PC-9 (cell line): Measurements from ENCODE around the gene DECR2. TPM values are rescaled to one million over a fixed set of nuclear protein-coding genes. Genes with fewer than 3 reads are reported as not detected.
A peak's percentile ranks its signal among the peaks of the same experiment; 100 is the strongest.
"Not testable (repeated sequence)": the region's sequence is repeated elsewhere in the genome, so short reads cannot be mapped to it uniquely, and the experiment has no call there.

ENCODE experiments used
- BruUV-seq: library from RNA; stranded (reverse); fragments of 400-500 nt; replicated peaks from 2 replicates; lab custom pipeline; 2021; lab: Mats Ljungman, UMichigan
- CTCF ChIA-PET: fragments of 300-600 bp; sonication (Branson Sonifier 250); formaldehyde crosslinking; loops from one replicate; lab custom pipeline; 2022; ENCODE audit warnings: antibody characterized with exemption; lab: Charles Lee
- POLR2A ChIA-PET: fragments of 300-600 bp; sonication (Branson Sonifier 250); formaldehyde crosslinking; loops from one replicate; lab custom pipeline; 2022; ENCODE audit warnings: antibody characterized with exemption; ENCODE audit not compliant: unreplicated experiment; lab: Charles Lee
- DNase-seq, 2 experiments: peaks; one replicate each; pipeline versions ENCODE4 v3.0.0 to v3.0.0-alpha.2; 2015 to 2022; ENCODE audit warnings: mixed read lengths in 1 of 2
- H2AFZ ChIP-seq: fragments of 200-600 bp; sonication (generic); 2 replicates; pipeline ENCODE4 v1.8.1; 2017; ENCODE audit warnings: antibody characterized with exemption
- H3F3A ChIP-seq: fragments of 200-600 bp; sonication (generic); 2 replicates; pipeline ENCODE4 v1.8.1; 2017; ENCODE audit warnings: antibody characterized with exemption, mild to moderate bottlenecking, low read depth; ENCODE audit not compliant: insufficient read depth
- H3K27ac ChIP-seq: fragments of 200-600 bp; sonication (generic); 2 replicates; pipeline ENCODE4 v1.6.1; 2016; ENCODE audit warnings: mixed run types
- H3K27me3 ChIP-seq: fragments of 200-600 bp; sonication (generic); 2 replicates; pipeline ENCODE4 v1.6.1; 2016; ENCODE audit warnings: low read depth, mixed run types; ENCODE audit not compliant: insufficient read depth
- H3K36me3 ChIP-seq: fragments of 200-600 bp; sonication (generic); 2 replicates; pipeline ENCODE4 v1.6.1; 2016; ENCODE audit warnings: low read depth, mixed run types
- H3K4me1 ChIP-seq: fragments of 200-600 bp; sonication (generic); replicated peaks from 2 replicates; pipeline ENCODE4 v1.6.1; 2016; ENCODE audit warnings: mixed run types; ENCODE audit not compliant: insufficient read depth
- H3K4me2 ChIP-seq: fragments of 200-600 bp; sonication (generic); 2 replicates; pipeline ENCODE4 v1.6.1; 2017; ENCODE audit warnings: mixed run types
- H3K4me3 ChIP-seq: fragments of 200-600 bp; sonication (generic); 2 replicates; pipeline ENCODE4 v1.6.1; 2016; ENCODE audit warnings: mixed run types
- H3K79me2 ChIP-seq: fragments of 200-600 bp; sonication (generic); 2 replicates; pipeline ENCODE4 v1.6.1; 2017; ENCODE audit warnings: low read depth, mixed run types
- H3K9me2 ChIP-seq: fragments of 200-600 bp; sonication (generic); 2 replicates; pipeline ENCODE4 v1.8.1; 2017; ENCODE audit warnings: mild to moderate bottlenecking; ENCODE audit not compliant: insufficient read depth
- H3K9me3 ChIP-seq: fragments of 200-600 bp; sonication (generic); 2 replicates; pipeline ENCODE4 v1.8.1; 2016; ENCODE audit warnings: low read depth; ENCODE audit not compliant: insufficient read depth
- H4K20me1 ChIP-seq: fragments of 200-600 bp; sonication (generic); 2 replicates; pipeline ENCODE4 v1.8.1; 2017; ENCODE audit not compliant: insufficient read depth
- EZH2 ChIP-seq: fragments of 200-600 bp; sonication (generic); IDR thresholded peaks from 2 replicates; pipeline ENCODE4 v1.8.0; 2017; ENCODE audit warnings: antibody characterized with exemption, low read depth
- intact Hi-C: fragments of 100-400 bp; cut with micrococcal nuclease; formaldehyde crosslinking; loops from one replicate; pipeline ENCODE4 v1.10.0; 2022; ENCODE audit not compliant: unreplicated experiment
- total RNA-seq: library from RNA; stranded (reverse); gene quantifications from 2 replicates; pipeline ENCODE4 v1.2.3, GENCODE V29; 2021
- TF ChIP-seq, protein P1 (sequence below): fragments of 200-600 bp; sonication (generic); conservative IDR thresholded peaks from 2 replicates; pipeline ENCODE4 v1.6.1; 2017; ENCODE audit warnings: mixed run types, antibody characterized with exemption, mild to moderate bottlenecking, moderate library complexity

DECR2 gene
- total RNA-seq, 1 experiment from 2014 or later: 65.4 TPM

DNA sequence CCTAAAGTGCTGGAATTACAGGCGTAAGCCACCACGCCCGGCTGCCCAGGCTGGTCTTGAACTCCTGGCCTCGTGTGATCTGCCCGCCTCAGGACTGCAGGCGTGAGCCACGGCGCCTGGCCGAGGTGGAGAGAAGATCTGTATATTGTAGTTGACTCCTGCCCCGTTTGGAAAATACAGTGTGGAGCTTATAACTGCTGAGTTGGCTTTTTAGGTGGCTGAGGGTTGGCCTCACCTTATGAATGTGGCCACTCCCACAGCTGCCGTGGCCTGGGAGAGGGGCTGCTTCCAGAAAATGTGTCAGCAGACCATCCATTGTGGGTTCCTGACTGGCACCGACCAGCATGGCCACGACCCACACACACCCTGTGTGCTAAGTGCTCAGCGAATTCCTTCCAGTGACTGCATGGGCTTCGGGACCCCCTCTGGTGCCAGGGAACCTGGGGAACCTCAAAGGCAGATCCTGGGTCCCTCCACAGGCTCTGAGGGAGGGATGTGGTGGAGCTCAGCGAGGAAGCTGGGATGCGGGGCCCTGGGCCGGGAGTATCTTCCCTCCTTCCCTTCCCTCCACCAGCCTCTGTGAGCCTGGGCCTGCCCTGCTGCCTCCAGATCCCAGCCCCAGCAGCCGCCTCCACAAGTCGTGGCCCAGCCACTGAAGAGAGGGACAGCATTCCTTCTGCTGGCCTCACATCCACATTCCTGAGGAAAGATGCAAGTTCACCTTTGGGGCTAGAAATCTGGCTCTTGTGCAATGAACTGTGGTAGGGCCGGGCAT is 12.9 kb downstream of the DECR2 start:
- H3K4me3 ChIP-seq: no peak overlapping the region
- H3K79me2 ChIP-seq: no peaks in the 10 kb centered on the region
- no peaks in the 10 kb centered on the region for H3K4me1 ChIP-seq
- DNase-seq: peak; percentile 36 to 65
- POLR2A ChIA-PET: interaction anchor here (0.7 kb wide), 1 partner anchor 85 kb away, joined by 15 read pairs; no protein-coding TSS in a partner anchor
- H3K27ac ChIP-seq: no peak overlapping the region
- no peaks in the 10 kb centered on the region for H3K27me3 ChIP-seq
- no peaks in the 10 kb centered on the region for H3K9me3 ChIP-seq
- BruUV-seq: no TSS peak
- CTCF ChIA-PET: no interaction called here
- no peak overlapping the region for H2AFZ ChIP-seq
- no peaks in the 10 kb centered on the region for H3K9me2 ChIP-seq
- H3K4me2 ChIP-seq: no peak overlapping the region
- no peaks in the 10 kb centered on the region for H3K36me3 ChIP-seq
- intact Hi-C loops: no loop called here
- no peaks in the 10 kb centered on the region for H4K20me1 ChIP-seq
- no peaks in the 10 kb centered on the region; the same call in 1 of the 2 replicates for H3F3A ChIP-seq
- TF ChIP-seq, protein P1, sequence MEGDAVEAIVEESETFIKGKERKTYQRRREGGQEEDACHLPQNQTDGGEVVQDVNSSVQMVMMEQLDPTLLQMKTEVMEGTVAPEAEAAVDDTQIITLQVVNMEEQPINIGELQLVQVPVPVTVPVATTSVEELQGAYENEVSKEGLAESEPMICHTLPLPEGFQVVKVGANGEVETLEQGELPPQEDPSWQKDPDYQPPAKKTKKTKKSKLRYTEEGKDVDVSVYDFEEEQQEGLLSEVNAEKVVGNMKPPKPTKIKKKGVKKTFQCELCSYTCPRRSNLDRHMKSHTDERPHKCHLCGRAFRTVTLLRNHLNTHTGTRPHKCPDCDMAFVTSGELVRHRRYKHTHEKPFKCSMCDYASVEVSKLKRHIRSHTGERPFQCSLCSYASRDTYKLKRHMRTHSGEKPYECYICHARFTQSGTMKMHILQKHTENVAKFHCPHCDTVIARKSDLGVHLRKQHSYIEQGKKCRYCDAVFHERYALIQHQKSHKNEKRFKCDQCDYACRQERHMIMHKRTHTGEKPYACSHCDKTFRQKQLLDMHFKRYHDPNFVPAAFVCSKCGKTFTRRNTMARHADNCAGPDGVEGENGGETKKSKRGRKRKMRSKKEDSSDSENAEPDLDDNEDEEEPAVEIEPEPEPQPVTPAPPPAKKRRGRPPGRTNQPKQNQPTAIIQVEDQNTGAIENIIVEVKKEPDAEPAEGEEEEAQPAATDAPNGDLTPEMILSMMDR: no peak
- TF ChIP-seq EZH2: no peak

DNA sequence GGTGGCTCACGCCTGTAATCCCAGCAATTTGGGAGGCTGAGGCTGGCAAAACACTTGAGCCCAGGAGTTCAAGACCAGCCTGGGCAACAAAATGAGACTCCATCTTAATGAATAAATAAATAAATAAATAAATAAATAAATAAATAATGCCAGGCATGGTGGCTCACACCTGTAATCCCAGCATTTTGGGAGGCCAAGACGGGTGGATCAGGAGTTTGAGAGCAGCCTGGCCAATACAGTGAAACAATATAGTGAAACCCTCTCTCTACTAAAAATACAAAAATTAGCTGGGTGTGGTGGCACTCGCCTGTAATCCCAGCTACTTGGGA is 13.4 kb downstream of the DECR2 start:
- intact Hi-C loops, DNase-seq, H3K9me3 ChIP-seq, H3K27ac ChIP-seq, H3K27me3 ChIP-seq, H3K4me1 ChIP-seq, H3K9me2 ChIP-seq, H4K20me1 ChIP-seq, CTCF ChIA-PET, POLR2A ChIA-PET, H3K79me2 ChIP-seq, H2AFZ ChIP-seq, BruUV-seq, H3K4me3 ChIP-seq, H3K4me2 ChIP-seq, H3F3A ChIP-seq, H3K36me3 ChIP-seq: not testable (repeated sequence)

DNA sequence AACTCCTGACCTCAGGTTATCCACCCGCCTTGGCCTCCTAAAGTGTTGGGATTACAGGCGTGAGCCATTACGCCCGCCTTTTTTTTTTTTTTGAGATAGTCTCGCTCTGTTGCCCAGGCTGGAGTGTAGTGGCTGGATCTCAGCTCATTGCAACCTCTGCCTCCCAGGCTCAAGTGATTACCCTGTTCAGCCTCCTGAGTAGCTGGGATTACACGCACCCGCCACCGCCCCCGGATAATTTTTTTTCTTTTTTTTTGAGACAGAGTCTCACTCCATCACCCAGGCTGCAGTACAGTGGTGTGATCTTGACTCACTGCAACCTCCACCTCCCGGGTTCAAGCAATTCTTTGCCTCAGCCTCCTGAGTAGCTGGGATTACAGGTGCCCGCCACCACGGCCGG is 20.5 kb downstream of the DECR2 start:
- H3K9me3 ChIP-seq, H3K27ac ChIP-seq, H3K79me2 ChIP-seq, H3K4me3 ChIP-seq, H3K9me2 ChIP-seq, H2AFZ ChIP-seq, intact Hi-C loops, H3K27me3 ChIP-seq, H3K4me2 ChIP-seq, CTCF ChIA-PET, H3K36me3 ChIP-seq, H4K20me1 ChIP-seq, BruUV-seq, DNase-seq: not testable (repeated sequence)
- Histone ChIP-seq H3K4me1 (peaks cover 18% of the 10 kb centered on the region), H3F3A (peaks cover 14% of the 10 kb centered on the region)
- POLR2A ChIA-PET: interaction anchor here (0.6 kb wide), 1 partner anchor 193 kb away, joined by 3 read pairs; the partner anchor contains the start of gene LUC7L

DNA sequence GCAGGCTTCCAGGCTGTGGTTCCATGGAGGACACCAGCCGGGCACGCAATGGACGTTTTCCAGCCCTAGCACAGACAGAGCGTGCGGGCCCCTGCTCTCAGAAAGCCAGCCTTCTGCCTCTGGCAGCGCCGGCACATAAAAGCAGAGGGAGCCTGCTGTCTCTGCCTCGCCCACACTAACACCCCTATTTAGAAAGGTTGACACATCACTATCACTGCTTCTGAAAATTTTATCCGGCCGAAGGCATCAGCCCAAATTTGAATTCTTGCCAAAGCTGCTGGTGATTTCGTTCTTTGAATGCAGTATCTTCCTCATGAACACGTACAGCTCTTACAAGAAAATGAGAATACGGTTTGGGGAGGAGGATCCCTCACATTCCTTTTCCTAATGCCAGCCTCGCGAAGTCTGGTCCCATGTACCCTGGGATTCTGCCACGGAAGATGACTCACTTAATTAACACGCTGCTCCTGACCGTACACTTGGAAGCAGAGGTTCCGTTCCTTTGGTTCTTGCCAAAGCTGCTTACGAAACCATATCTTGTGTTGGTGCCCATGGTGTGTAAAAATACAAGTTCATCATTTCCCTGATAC is 22.4 kb downstream of the DECR2 start:
- intact Hi-C loops: loop anchor here (1.0 kb wide), 1 partner anchor 22 kb away; no protein-coding TSS in a partner anchor
- BruUV-seq: no TSS peak

More for the DNA sequence above, 22.4 kb downstream of the DECR2 start:
- Histone ChIP-seq H3K9me2 (no peaks in the 10 kb centered on the region), H3K79me2 (peaks cover 10% of the 10 kb centered on the region), H3K27ac (no peak overlapping the region), H3F3A (peaks cover 19% of the 10 kb centered on the region), H3K9me3 (no peaks in the 10 kb centered on the region), H3K4me2 (peak overlapping the region; percentile 97), H3K4me3 (peak overlapping the region; percentile 68), H4K20me1 (no peaks in the 10 kb centered on the region; the same call in 1 of the 2 replicates), H3K36me3 (no peaks in the 10 kb centered on the region), H2AFZ (peak overlapping the region; percentile 100), H3K4me1 (peaks cover 22% of the 10 kb centered on the region), H3K27me3 (no peaks in the 10 kb centered on the region)
- ChIA-PET POLR2A (interaction anchor here (0.7 kb wide), 1 partner anchor 161 kb away, joined by 3 read pairs; no protein-coding TSS in a partner anchor), CTCF (interaction anchor here (0.6 kb wide), 1 partner anchor 116 kb away, joined by 3 read pairs; no protein-coding TSS in a partner anchor)
- DNase-seq: peak; percentile 66 to 80
- TF ChIP-seq, protein P1: no peak
- TF ChIP-seq EZH2: no peak
